Omental fat pad (tissue), 4 donors: Measurements from ENCODE around the gene DNAH17. TPM values are rescaled to one million over a fixed set of nuclear protein-coding genes. Genes with fewer than 3 reads are reported as not detected.

Experiments used
- ATAC-seq: fragments of 150-250 bp; one replicate; pipeline ENCODE4 v1.9.1; 2016; ENCODE audit warnings: mild to moderate bottlenecking, moderate library complexity; ENCODE audit not compliant: low FRiP score
- DNase-seq: peaks from one replicate; pipeline ENCODE4 v3.0.0-alpha.2; 2019; ENCODE audit warnings: low spot score
- CTCF ChIP-seq, 3 donors: fragments of 450-650 bp; IDR thresholded peaks; one replicate each; pipeline ENCODE4 v1.5.1; 2016 to 2017; ENCODE audit warnings: antibody characterized with exemption in 3 of 3, mild to moderate bottlenecking in 3 of 3, moderate library complexity in 2 of 3
- total RNA-seq, 4 donors: library from RNA; depleted of rRNA; stranded (reverse); fragments of >200 nt; gene quantifications; one replicate each; pipeline ENCODE4 v1.1.0, GENCODE V29; 2016

Gene DNAH17
- total RNA-seq, 4 donors from 2014 or later: 0.24 to 1.4 (median 0.34) TPM

GRCh38 chr17:78460176-78460675, 117.0 kb downstream of the DNAH17 start:
- no peak for ATAC-seq
- TF ChIP-seq CTCF (IDR thresholded peaks at IDR 0.05): no peak
- DNase-seq: no peak

GRCh38 chr17:78459696-78460095, 117.5 kb downstream of the DNAH17 start:
- ATAC-seq (no peak), DNase-seq (no peak)
- TF ChIP-seq CTCF (IDR thresholded peaks at IDR 0.05): no peak

GRCh38 chr17:78458736-78459335, 118.4 kb downstream of the DNAH17 start:
- ATAC-seq (no peak), DNase-seq (no peak)
- no peak for TF ChIP-seq CTCF (IDR thresholded peaks at IDR 0.05)

- TF ChIP-seq CTCF (IDR thresholded peaks at IDR 0.05): no peak
- no peak for DNase-seq
- no peak for ATAC-seq
Observed at GRCh38 chr17:78458091-78458490, 119.1 kb downstream of the DNAH17 start.

GRCh38 chr17:78454346-78454745, 122.8 kb downstream of the DNAH17 start:
- DNase-seq (no peak), ATAC-seq (no peak)
- TF ChIP-seq CTCF (IDR thresholded peaks at IDR 0.05): no peak

- TF ChIP-seq CTCF (IDR thresholded peaks at IDR 0.05): no peak
- ATAC-seq (no peak), DNase-seq (no peak)
Observed at GRCh38 chr17:78451753-78452152, 125.4 kb downstream of the DNAH17 start.

GRCh38 chr17:78450696-78451345, 126.4 kb downstream of the DNAH17 start:
- no peak for TF ChIP-seq CTCF (IDR thresholded peaks at IDR 0.05)
- ATAC-seq (no peak), DNase-seq (no peak)
